Right forelimb (tissue), 1 donor: ENCODE results near the gene FHDC1.
A peak's percentile ranks its signal among the peaks of the same experiment; 100 is the strongest.

Experiments used
- DNase-seq: peaks from one replicate; pipeline ENCODE4 v3.0.0-alpha.2; 2018

FHDC1 gene

DNA sequence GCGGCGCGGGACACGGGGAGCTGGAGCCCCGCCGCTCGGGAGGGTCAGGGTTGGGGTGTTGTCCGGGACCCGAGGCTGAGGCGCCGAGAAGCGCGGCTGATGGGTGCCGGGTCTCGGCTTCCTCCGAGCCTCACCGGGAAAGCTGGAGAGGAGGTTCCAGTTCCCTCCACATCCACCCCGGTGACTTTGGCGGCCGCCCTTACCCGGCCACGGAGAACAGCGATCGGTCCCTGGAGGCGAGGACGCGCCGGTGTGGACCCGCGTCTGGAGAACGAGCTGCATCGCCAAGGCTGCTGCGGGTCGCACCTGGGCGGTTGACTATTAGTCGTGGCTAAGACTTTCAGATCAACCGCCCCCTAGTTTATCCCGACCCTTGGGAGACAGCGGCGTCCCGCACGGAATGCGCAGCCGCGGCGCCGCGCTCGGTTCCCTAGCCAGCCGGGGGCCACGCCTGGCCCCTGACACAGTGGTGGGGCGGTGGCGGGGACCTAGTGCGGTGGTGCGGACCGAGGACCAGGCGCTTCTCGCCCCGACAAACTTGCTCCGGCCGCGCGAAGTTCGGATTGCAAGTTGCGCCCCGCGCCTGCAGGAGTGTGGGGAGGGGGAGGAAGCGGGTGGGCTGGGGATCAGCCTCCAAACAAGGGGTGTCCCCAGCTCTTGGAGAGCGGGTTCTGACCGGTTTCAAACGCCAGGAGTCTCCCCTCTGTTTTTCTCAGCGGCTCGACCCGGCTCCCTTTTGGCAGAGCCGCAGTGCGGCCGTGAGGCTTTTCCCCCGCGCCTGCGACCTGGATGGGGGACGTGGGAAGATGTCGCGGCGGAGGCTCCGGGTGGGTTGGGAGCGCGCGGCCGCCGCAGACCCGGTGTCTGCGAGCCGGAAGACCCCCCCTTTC lies 568 bp downstream of the FHDC1 start:
- DNase-seq = peak; percentile 71

DNA sequence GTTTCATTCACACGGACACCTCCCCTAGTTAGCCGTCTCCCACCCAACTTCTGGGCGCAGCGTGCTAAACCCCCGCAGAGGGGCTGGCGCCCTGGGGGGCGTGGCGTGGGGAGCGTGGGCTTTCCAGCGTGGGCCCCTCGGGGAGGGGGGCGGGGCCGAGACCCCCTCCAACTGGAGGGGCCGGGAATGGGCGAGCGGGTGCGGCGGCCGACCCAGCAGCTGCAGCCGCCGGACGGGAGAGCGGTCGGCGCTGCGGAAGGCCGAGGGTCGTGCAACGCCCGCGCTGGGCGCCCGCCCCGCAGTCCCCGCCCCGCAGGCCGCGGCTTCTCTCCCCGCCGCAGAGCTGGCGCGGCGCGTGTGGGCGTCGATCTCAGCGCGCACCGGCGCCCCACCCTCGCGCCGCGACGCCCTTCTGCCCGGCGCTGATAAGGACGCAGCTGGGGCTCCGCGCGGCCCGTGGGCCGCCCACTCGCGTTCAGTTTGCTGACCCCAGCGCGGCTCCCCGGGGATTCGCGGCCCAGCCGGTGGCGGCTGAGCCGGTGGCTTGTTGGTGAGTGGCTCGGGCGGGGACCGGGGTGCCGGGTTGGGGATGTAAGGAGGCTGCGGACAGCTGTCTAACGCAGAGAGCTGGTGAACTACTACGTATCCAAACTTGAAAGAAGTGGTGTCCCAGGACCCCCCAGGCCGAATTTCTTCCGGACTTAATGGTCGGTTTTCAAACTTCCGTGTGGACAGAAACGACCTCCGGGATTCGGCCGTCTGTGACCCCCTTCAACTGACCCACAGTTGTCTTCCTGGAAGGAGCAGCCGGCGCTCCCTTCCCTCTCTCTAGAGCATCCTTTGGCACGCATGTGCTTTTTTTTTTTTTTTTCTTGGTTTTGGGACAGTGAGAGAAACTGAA lies 1.5 kb downstream of the FHDC1 start:
- DNase-seq = peak; percentile 74

DNA sequence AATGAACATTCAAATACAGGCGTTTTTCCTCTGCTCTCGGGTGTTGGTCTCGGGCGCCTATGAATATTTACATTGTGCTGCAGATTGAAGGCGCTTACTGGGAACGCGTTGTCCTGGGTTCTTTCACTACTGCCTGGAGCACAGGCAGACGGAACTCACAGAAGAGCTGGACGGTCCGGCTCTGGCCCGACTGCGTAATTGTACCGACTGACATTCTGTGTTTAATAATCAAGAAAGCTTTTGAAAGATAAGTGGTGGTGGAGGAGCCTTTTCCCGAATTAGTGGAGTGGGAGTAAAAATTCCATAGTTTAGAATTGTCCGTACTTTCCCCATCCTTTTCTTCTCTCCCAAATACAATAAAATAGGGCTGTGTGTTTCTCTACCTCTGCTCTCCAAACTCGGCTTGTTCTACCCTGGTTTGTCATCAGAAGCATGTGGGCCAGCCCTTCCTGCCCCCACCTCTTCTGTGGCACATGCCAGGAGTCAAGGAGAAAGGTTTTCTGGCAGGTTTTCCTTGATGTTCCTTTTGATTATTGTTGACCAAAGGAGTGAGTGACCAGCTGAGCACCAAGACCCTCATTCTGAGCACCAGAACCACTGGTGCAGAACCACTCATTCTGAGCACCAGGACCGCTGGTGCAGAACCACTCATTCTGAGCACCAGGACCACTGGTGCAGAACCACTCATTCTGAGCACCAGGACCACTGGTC lies 2.3 kb downstream of the FHDC1 start:
- DNase-seq = no peak

DNA sequence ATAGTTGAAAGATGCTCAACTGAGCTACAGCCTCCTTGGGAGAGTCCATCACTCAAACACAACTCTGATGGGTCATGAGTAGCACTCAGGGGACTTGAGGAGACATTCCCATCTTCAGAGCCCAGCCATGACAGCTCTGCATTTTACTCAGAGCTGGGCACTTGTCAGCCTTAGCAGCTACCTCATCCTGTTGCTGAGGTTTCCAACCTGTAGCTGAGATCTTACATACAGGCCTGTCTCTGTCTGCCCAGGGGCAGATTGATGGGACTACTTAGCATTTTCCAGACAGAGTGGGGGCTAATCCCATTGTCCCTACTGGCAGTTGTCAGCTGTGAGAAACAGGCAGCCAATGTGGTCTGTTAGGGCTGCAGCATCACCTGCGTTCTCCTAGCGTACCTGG lies 3.5 kb downstream of the FHDC1 start:
- DNase-seq = no peak

DNA sequence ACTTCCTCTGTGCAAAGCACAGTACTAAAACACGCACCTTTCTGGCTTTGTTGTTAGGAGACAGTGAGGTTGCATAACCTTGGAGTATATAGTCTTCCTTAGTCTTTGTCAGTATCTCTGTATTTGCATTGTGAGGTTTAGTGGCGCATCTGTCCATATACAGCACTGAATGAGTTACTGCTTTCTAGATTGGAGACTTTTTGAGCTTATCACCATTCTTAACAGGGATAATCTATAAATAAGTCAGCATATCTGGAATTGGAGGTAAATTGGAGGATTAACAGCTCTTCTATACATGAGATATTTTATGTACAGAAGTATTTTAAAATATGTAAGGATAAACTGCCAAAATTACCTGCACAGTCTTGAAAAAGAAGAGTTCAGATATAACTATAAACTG lies 4.3 kb downstream of the FHDC1 start:
- no peak for DNase-seq

DNA sequence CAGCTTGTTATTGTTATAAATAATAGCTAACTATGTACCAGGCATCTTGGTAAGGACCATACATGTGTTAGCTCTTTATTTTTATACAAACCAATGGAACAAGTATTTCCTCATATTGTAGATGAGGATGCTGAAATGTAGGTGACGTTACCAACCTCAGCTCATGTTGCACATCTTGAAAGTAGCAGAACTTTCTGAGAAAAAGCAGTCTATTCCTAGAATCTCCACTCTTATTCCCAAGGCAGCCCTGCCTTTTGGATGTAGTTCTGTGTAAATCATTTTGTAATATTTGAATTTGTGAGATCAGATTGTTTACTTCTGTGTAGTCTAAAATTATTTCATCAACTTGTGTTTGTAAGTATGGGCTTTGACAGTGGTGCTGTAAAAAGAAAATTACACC lies 5.3 kb downstream of the FHDC1 start:
- no peak for DNase-seq

DNA sequence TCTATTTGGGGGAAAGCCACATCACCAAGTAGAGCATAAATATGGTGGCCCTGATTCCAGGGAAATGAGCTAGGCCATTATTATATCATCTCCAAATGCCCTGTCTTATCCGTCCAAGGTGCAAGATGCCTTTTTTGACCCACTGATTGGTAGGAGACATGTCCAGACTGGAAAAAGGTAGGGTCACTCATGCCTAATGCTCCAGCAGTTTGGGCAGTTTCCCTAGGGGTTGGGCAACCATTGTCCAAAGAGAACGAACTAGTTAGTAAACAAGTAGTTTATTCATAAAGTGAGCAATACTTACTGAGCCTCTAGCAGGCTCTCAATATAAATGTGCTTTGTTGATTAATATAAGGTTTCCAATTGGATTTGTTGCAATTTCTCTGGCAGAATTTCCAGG lies 6.2 kb downstream of the FHDC1 start:
- DNase-seq = no peak

DNA sequence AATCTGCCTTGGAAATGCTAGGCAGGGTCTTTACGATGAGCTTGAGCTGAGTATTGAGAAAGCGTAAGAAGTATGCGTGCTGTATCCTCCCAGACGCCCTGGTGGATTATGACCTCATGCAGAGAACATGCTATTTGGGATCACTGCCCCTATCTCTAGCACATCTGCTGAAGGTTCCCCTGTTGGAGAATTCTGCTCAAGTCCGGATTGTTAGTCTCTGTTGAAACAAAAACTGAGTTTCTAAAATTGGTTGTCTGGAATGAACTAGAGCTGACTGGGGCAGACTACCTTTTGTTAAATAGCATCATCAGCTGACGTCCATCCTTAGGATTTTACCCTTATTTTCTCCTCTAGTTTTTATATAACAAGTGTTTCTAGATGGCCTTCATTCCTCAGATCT lies 7.5 kb downstream of the FHDC1 start:
- peak; percentile 50 for DNase-seq

DNA sequence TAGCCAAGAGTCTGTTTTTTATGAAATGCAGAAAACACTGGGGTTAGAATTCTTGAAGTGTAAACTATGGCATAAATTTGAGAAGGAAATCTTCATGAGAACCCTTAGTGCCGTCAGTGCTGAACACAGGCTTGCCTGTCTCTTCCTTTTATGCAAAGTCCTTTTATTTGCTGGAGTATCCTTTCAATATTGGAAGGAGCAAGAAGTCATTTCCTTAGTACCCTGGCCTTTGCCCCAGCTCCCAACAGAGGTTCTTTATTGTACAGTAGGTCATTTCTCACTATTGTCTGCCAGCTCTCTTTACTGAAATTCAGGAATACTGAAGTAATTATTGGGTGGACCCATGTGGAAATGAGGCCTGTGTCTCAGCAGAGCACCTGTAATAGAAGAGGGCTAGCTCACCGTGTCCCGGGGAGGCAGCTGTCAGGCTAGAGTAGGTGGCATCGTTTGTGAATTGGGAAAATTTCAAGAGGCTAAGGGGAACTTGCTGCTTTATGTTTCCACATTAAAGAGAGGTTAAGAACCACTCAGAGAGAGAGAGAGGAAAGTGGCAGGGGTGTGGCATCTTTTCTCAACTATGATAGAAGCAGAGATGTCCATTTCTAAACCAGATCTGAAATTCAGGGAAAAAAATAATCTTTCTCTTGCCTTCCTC lies 8.7 kb downstream of the FHDC1 start:
- DNase-seq = no peak

DNA sequence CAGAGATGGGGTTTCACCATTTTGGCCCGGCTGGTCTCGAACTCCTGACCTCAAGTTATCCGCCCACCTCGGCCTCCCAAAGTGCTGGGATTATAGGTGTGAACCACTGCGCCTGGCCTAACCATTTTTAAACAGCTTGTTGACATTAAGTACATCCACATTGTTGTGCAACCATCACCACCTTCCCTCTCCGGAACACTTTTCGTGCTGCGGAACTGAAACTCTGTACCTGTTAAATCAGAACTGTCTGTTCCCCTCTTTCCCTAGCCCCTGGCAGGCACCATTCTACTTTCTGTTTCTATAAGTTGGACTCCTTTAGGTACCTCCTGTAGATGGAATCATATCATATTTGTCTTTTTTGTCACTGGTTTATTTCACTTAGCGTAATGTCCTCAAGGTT lies 9.5 kb downstream of the FHDC1 start:
- DNase-seq = no peak

DNA sequence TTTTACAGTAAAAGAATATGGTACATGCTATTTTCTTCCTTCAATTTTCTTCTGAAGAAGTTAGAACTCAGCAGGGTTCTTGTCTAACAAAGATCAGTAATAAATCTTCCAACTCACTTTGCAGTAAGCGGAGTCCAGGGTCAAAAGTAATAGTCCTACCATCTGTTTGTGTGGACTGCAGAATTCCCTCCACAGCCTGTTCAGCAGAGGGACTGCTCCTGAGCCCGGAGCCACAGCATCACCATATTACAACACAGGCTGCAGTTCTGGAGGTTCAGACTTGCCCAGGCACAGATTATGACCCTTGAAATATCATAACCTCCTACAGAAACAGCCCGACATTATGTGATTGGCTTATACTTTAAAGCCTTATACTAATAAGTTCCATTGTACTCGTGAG lies 10.3 kb downstream of the FHDC1 start:
- no peak for DNase-seq

DNA sequence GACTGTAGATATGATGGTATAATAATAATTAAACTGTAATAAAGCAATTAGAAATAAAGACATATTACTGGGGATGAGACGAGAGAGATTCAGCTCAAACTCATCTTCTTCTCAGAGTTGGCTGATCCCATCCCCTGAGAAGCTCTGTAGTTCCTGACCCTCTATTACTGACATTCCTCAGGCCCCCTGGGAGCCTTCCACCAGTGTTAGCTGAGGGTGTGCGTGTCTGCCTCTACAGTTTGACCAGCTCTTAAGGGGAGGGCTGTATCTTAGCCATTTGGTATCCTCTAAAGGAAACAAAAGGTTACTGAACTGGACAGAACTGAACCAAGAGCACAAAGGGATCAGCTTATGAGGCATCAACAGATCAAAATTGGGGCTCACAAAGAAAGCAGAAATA lies 11.2 kb downstream of the FHDC1 start:
- no peak for DNase-seq

DNA sequence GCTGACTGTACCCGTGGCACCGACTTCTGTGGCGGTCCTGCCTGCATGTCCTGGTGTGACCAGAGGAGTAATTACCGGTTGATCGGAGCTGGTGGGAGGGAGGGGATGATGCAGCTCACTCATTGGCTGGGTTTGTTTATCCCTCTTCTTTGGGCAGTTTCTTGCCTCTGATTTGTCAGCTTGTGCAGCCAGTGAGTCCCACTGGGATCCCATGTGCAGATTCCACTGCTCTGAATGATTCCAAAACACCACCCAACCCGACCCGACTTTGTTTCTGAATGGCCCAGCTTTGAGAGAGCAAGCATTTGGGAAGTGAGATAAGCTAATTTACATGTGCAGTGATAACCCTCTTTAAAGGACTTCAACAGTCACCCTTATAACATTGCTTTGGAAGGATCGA lies 13.8 kb downstream of the FHDC1 start:
- DNase-seq = no peak

DNA sequence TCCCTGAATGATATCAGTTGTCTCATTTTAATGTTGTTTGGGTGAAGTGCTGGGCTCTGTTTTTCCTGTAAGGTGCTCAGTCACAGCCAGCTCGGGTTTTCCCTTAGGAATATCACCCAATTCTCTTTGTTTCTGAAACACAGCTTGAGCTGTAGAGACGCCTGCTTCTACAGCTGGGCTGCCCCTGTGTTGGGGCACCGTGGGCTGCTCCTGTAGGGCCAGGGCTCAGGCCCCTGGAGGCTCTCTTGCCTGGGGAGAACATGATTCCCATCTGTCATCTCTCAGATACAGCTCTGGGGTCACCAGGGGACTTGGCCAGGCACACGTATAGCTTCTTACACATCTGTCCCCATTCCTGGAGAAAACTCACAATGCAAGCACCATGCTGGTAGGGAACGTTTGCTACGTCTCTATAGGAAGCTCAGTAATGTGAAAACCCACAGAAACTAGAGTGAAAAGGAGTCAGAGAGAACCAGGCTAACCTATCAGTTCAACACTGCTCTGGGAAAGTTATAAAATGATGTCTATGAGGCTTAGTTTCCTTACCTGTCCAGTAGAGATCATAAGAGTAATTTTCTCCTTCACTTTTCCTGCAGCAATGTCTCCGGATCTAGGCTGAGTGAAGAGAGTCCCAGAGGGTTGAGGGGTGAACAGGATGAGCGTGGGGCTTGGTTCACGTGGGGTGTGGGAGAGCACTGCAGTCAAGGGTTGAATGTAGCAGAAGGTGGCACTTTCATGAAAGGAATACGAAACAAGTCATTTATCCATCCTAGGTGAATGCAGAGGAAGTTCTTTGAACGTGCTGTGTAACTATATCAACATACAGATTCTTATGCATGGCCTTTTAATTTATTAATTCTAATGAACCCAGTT lies 14.5 kb downstream of the FHDC1 start:
- no peak for DNase-seq

DNA sequence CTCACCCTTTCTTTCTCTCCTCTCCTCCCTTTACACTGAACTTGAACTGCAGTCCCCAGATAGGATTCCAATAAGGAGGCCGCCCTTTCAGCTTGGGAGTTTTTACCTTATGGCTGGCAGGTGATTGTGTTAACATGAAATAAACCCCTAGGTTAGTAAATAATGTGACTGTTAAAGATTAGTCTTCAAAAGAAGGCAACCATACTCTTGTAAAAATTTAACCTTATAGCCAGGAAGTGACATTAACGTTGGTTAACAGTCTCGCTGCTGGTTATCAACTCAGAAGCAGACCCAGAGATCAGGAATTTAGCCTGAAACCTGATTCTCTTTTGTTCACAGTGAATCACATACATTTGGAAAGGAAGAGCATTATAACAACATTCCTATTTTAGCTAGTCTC lies 15.2 kb downstream of the FHDC1 start:
- no peak for DNase-seq

DNA sequence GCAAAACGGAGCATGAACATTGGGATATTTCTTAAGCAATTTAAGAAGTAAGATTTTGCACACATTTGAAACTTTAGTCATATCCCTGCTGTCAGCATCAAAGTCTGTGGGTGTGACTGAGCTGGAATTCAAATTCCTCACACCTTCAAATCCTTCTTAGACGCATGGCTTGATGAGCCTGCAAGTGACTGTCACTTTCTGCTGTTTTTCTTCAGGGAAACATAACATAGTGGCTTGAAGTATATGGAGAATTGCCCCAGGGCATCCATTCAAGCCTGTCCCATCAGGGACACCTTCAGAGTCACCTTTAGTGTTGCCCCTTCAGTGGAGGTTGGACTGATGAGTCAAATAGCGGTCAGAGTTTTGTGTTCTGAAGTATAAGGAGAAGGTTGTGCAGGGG lies 17.4 kb downstream of the FHDC1 start:
- DNase-seq = no peak

DNA sequence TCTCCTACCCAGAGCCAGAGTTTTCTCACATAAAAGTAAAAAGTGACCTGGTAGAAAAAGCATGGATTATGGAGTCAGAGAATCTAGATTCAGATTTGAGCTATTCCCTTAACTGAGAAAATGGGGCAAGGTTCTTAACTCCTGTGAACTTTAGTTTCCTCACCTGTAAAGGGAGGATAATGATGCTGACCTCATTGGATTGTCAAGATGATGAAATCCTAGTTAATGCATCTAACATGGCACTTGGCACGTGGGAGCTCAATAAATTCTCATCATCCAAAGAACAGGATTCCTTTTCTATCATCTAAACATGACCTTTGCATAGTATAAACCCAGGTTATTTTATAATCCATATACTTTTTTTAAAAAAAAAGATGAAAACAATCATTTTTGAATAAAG lies 18.6 kb downstream of the FHDC1 start:
- DNase-seq = no peak

DNA sequence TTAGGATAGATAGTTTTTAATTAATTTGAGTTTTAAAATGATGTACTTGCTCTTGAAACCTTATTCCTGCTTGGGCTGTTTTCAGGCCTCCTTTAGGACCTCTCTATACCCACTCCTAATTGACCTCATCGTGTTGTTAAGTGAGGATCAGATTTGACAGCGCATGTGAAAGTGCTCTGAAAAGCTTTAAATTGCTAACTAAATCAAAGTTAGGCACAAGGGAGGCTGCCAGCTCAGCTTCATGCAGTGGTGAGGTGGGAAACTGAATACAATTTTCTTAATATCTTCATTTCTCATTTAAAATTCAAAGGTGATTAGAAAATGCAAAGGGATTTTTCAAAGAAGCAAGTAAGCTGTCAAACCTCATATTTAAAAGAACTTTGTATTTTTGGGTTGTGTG lies 20.0 kb downstream of the FHDC1 start:
- no peak for DNase-seq

DNA sequence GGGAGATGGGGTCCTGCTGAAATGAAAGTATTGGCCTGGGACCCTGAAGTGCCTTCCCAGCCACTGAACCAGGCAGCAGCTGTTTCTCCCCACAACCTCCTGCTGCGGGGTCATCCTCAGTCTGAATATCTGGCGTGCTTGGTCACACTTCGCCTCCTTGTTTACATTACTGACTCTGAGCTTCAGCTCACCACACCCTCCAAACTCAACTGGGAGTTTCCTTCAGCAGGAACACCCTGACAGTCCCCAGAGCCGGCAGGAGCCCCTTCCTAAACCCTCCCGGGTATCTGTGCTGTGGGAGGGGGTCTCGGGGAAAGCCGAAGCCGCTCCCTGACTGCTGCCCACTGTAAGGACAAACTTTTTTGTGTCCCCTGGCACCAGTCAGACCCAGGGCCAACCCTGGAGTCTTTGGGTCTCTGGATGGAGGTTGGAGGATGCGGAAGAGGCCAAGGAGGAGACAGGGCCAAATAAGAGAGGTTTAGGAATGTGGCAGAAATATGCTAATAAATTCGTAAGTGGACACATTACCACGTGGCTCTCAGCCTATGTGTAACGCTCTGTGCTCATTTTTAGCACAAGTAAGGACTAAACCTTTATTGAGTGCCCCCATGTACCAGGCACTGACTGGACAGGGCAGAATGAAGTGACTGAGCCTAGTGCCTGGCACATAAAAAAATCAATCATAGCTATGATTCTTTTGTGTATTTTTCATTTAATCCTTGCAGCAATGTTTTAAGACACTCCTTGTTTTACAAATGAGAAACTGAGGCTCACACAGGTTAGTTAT lies 20.7 kb downstream of the FHDC1 start:
- no peak for DNase-seq

DNA sequence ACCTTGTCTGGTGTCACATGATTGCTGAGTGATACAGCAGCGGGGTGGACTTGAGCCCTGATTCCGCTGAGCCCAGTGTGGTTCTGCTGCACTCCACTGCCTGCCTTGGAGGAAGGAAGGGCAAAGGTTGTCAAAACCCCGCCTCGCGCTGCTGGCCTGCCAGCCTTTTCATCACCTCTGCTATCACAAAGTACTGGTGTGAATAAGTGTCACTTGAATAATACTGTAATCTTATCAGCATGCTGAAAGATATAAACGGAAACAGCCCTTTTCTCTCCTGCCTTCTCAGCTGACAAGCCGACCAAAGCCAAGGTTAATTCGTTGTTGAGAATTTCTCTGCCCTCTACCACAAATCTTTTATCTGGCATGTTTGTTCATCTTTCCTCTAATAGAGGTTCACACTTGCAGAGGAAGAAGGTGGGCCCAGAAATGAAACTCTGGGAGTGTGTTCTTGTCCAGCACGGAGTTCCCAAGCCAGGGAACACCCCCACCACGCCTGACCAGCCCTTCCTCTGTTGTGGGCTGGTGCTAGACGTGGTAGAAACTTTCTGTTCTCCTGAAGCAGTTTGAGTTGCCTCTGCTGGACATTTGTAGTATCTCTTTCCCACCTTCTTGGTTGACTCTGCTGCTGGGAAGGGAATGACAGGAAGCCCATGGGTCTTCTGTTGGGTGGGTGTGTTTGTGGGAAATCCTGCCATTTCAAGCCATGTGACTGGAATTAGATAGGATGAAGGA lies 21.5 kb downstream of the FHDC1 start:
- no peak for DNase-seq
